Right lobe of liver (tissue), 4 donors: ENCODE data around the gene SKP1.

Source experiments
- CTCF ChIP-seq, 4 donors: fragments of 200-600 bp in 3 of 4; fragments of 450-650 bp in 1 of 4; IDR thresholded peaks; one replicate each; pipeline versions ENCODE4 v1.5.1 to v1.8.0; 2016 to 2022; ENCODE audit warnings: antibody characterized with exemption in 4 of 4, mild to moderate bottlenecking in 2 of 4
- POLR2A ChIP-seq: fragments of 450-650 bp; IDR thresholded peaks from one replicate; pipeline ENCODE4 v1.6.1; 2017; ENCODE audit warnings: antibody characterized with exemption, mild to moderate bottlenecking
- donor health status: DM: no; HTN: no; CAD: no.
- donor health status: DM: no; HTN: no; CAD: no.
- donor health status: DM: no; HTN: yes; CAD: no.

- TF ChIP-seq CTCF (IDR thresholded peaks at IDR 0.05) (no peak), POLR2A (no peak)
Observed at GRCh38 chr5:134143944-134144941, 32.5 kb downstream of the SKP1 start.
